Prostate gland (tissue), 2 donors: Measurements from ENCODE around the gene DPH1. TPM values are rescaled to one million over a fixed set of nuclear protein-coding genes. Genes with fewer than 3 reads are reported as not detected.
A peak's percentile ranks its signal among the peaks of the same experiment; 100 is the strongest.

Experiments used
- DNase-seq: peaks from one replicate; pipeline ENCODE4 v3.0.0-alpha.2; 2019; ENCODE audit warnings: low spot score
- H3K27ac ChIP-seq, 2 donors: fragments of 200-600 bp; sonication (generic); 2 replicates each; pipeline ENCODE4 v1.5.1; 2017 to 2019
- H3K27me3 ChIP-seq: fragments of 200-600 bp; sonication (generic); replicated peaks from 2 replicates; pipeline ENCODE4 v1.5.1; 2019; ENCODE audit not compliant: insufficient read depth
- H3K36me3 ChIP-seq, 2 donors: fragments of 200-600 bp; sonication (generic); 1 replicate in 1 of 2; 2 replicates in 1 of 2; pipeline versions ENCODE4 v1.5.1 to v1.8.1; 2017 to 2019
- H3K4me1 ChIP-seq: fragments of 200-600 bp; sonication (generic); replicated peaks from 2 replicates; pipeline ENCODE4 v1.5.1; 2019
- H3K4me3 ChIP-seq, 2 donors: fragments of 200-600 bp; sonication (generic); 2 replicates each; pipeline ENCODE4 v1.5.1; 2017 to 2019
- H3K9me3 ChIP-seq: fragments of 200-600 bp; sonication (generic); 2 replicates; pipeline ENCODE4 v1.5.1; 2017
- CTCF ChIP-seq, 4 experiments: fragments of 200-600 bp in 2 of 4; fragments of 450-650 bp in 2 of 4; sonication (generic) in 2 of 4; IDR thresholded peaks; 1 replicate in 3 of 4; 2 replicates in 1 of 4; pipeline ENCODE4 v1.5.1; 2016 to 2019; ENCODE audit warnings: antibody characterized with exemption in 4 of 4, mild to moderate bottlenecking in 2 of 4, moderate library complexity in 2 of 4
- POLR2A ChIP-seq: fragments of 450-650 bp; IDR thresholded peaks from one replicate; pipeline ENCODE4 v1.6.1; 2016; ENCODE audit warnings: antibody characterized with exemption, mild to moderate bottlenecking
- POLR2AphosphoS5 ChIP-seq: sonication (generic); formaldehyde crosslinking; IDR thresholded peaks from one replicate; pipeline ENCODE4 v1.6.1; 2017; ENCODE audit warnings: antibody characterized with exemption
- WGBS: methylation state at CpG from one replicate; pipeline ENCODE4 v1.1.5; 2018; 5-methylcytosine and 5-hydroxymethylcytosine counted together
- intact Hi-C: fragments of 100-400 bp; cut with DNase I; formaldehyde crosslinking; loops from one replicate; pipeline ENCODE4 v1.14.2; 2022
- total RNA-seq, 2 donors: library from RNA; depleted of rRNA; stranded (reverse); fragments of >200 nt; gene quantifications; one replicate each; pipeline ENCODE4 v1.1.0, GENCODE V29; 2016

The DPH1 gene
- total RNA-seq, 2 donors from 2014 or later = 61.4 to 84.1 TPM

DNA sequence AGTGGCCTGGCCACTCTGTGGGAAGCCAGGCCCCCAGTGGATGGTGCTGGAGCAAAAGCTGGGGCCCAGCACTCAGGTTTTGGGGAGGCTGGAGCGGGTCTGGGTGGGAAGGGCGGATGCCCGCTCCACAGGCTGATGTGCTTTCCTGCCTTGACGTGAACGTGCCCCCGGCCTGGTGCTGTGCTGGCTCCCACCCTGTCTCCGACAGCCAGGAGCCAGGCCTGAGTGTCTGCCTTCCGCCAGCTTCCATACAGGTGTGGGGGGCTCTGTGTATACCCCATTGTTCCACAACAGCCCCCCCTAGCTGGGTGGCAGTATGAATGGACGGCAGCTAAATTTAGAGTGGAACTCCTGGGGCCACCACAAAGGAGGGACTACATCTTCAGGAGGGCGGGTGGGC is 45.0 kb downstream of the DPH1 start:
- H3K27ac ChIP-seq = peak overlapping the region; percentile 10 to 42
- peaks cover 0 to 2% of the 10 kb centered on the region in 2 donors for H3K36me3 ChIP-seq
- TF ChIP-seq POLR2AphosphoS5 (no peak), POLR2A (no peak), CTCF (IDR thresholded peaks at IDR 0.05) (no peak)
- H3K9me3 ChIP-seq = no peaks in the 10 kb centered on the region
- H3K4me1 ChIP-seq = peaks cover 2% of the 10 kb centered on the region
- 83% methylated on average over 10 of the region's 10 CpGs for WGBS
- DNase-seq = no peak
- H3K27me3 ChIP-seq = no peaks in the 10 kb centered on the region
- intact Hi-C loops = no loop called here
- H3K4me3 ChIP-seq = no peak overlapping the region

DNA sequence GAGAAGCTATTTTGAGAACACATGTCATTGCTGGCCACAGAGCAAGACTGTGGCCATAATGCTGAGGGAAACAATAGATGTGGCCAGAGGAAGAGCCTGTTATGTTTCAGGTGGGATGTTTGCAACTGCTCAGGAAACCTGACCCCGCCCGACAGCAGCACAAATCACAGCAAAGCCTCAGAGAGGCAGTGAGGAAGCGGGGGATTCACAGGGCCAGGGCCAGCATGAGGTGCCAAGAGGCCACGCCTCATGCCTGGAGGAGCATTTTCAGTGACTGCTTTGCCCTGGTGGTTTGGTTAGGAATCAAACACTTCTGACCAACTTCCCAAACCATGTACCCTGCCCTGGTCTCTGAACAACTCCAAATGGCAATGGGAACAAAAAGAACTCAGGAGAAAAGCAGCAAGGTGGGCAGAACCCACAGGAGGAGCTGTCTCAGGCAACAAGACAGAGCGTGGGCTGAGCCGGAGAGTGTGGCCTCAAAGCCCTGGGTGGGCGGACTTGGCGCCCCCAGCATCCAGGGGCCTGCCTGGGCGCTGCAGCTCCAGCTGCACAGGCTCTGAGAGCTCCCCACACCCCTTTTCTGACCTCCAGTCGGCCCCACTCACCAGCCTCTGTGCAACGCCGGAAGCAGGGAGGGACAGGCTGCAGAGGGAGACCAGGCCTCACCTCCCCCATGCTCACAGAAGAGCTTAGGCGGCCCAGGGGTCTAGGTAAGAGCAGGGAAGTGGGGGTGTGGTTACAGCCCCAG is 45.6 kb downstream of the DPH1 start:
- Histone ChIP-seq H3K4me1 (peaks cover 2% of the 10 kb centered on the region), H3K4me3 (no peak overlapping the region), H3K9me3 (no peaks in the 10 kb centered on the region), H3K27ac (peak overlapping the region; percentile 1 to 42), H3K27me3 (no peaks in the 10 kb centered on the region), H3K36me3 (peaks cover 0 to 2% of the 10 kb centered on the region in 2 donors)
- TF ChIP-seq POLR2A = no peak
- no peak for TF ChIP-seq POLR2AphosphoS5
- no peak for TF ChIP-seq CTCF (IDR thresholded peaks at IDR 0.05)
- no peak for DNase-seq
- WGBS = 53% methylated on average over 13 of the region's 13 CpGs
- intact Hi-C loops = no loop called here

DNA sequence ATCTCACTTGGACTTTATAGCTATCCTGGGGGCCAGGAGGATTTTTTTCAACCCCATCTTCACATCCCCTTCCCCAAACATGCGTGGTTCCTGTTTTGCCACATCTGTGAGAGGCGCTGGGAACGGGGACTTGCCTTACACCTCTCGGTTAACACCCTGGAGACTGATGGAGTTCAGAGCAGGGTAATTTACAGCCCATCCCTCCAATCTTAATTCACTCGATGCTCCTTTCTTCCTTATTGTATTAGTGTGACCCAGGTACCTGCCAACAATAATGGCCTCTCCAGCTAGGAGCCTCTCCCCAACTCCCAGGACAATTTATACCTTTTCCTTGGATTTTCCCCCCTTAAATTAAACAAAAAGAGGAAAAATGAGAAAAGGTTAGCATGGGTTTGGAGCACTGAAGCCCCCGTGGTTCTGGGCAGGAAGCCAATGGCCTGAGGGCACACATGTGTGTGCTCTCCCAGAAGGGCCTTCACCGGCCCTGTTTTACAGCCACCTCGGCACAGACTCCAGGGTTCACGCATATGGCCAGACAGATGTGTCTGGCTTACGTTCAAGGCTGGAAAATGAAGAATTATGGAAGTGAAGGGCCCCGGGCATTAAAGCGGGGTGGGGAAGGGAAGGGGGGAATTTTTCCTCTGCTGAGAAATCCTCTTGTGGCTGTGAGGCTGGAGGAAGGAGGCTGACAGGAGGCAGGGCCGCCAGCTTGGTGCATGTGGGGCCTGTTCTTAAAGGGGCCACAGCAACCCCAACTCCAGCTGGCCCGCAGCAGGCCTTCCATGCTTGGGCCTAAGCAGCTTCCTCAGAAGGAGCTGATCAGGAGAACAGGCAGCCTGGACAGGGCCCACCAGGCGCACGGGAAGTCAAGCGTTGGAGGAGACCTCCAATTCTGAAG is 46.4 kb downstream of the DPH1 start:
- Histone ChIP-seq H3K27me3 (no peaks in the 10 kb centered on the region), H3K9me3 (no peaks in the 10 kb centered on the region), H3K4me3 (no peak overlapping the region), H3K27ac (peak overlapping the region; percentile 1 to 42), H3K4me1 (no peaks in the 10 kb centered on the region), H3K36me3 (peaks cover 6% of the 10 kb centered on the region in 2 donors)
- DNase-seq = no peak
- TF ChIP-seq POLR2A = no peak
- TF ChIP-seq POLR2AphosphoS5 = no peak
- TF ChIP-seq CTCF (IDR thresholded peaks at IDR 0.05) = no peak
- intact Hi-C loops = no loop called here
- 54% methylated on average over 17 of the region's 17 CpGs for WGBS

DNA sequence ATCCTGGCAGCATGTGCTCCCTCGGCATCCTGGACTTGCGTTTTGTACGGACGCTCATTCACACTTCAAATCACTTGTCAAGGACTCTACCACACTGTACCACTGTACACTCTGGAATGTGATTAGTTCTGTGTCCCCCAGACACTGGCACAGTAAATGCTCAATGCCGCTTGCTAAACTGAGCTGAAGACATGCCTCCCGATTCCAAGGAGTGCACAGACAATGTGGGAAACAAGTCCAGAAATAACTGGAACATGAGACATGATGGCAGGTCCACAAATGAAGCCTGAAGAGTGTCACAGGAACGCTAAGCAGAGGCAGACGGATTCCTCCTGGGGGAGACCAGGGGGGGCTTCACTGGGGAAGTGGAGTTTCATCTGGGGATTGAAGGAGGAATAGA is 47.1 kb downstream of the DPH1 start:
- WGBS = 75% methylated on average over 8 of the region's 8 CpGs
- TF ChIP-seq POLR2AphosphoS5 = no peak
- Histone ChIP-seq H3K4me3 (no peak overlapping the region), H3K4me1 (no peaks in the 10 kb centered on the region), H3K9me3 (no peaks in the 10 kb centered on the region), H3K36me3 (peaks cover 6 to 7% of the 10 kb centered on the region in 2 donors), H3K27ac (peak overlapping the region; percentile 12 to 42), H3K27me3 (no peaks in the 10 kb centered on the region)
- intact Hi-C loops = no loop called here
- no peak for DNase-seq

DNA sequence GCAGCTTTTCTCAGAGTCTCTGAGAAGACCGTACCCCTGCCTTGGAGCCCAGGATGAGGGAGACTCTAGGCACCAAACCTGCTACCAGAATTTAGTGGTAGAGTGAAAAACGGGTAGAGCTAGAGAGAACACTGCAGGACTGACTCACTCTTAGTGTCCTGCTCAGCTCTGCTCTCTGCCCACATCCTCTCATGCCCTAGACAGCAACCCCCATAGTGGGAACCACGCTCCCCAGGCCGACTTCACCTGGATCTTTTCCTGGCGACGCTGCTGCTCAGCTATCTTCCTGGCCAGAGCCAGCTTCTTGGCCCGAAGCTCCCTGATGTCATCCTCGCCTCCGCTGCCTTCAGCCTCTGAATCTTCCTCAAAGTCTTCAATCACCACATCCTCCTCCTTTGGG is 51.6 kb downstream of the DPH1 start:
- H3K4me1 ChIP-seq = peaks cover 8% of the 10 kb centered on the region
- no peak for DNase-seq
- no peaks in the 10 kb centered on the region for H3K9me3 ChIP-seq
- H3K4me3 ChIP-seq = no peak overlapping the region
- H3K27me3 ChIP-seq = no peaks in the 10 kb centered on the region
- intact Hi-C loops = no loop called here
- peak overlapping the region; percentile 37 to 69 for H3K27ac ChIP-seq
- peaks cover 6 to 7% of the 10 kb centered on the region in 2 donors for H3K36me3 ChIP-seq
- 88% methylated on average over 9 of the region's 9 CpGs for WGBS
- TF ChIP-seq POLR2A (no peak), CTCF (IDR thresholded peaks at IDR 0.05) (no peak), POLR2AphosphoS5 (no peak)
